Measurements from ENCODE around the gene SSR1.
A peak's percentile ranks its signal among the peaks of the same experiment; 100 is the strongest.

The SSR1 gene

GRCh38 chr6:7229376-7230326 lies 83.3 kb downstream of the SSR1 start:
- H3K27ac ChIP-seq: no peak overlapping the region
- no peak overlapping the region for H3K4me3 ChIP-seq (ENCODE audit: low read depth, low read length)
- peaks cover 92% of the 10 kb centered on the region for H3K36me3 ChIP-seq
- DNase-seq: no peak
- H3K27me3 ChIP-seq (ENCODE audit: insufficient read depth, low read depth, severe bottlenecking): no peaks in the 10 kb centered on the region
- TF ChIP-seq, protein P1, sequence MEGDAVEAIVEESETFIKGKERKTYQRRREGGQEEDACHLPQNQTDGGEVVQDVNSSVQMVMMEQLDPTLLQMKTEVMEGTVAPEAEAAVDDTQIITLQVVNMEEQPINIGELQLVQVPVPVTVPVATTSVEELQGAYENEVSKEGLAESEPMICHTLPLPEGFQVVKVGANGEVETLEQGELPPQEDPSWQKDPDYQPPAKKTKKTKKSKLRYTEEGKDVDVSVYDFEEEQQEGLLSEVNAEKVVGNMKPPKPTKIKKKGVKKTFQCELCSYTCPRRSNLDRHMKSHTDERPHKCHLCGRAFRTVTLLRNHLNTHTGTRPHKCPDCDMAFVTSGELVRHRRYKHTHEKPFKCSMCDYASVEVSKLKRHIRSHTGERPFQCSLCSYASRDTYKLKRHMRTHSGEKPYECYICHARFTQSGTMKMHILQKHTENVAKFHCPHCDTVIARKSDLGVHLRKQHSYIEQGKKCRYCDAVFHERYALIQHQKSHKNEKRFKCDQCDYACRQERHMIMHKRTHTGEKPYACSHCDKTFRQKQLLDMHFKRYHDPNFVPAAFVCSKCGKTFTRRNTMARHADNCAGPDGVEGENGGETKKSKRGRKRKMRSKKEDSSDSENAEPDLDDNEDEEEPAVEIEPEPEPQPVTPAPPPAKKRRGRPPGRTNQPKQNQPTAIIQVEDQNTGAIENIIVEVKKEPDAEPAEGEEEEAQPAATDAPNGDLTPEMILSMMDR (IDR thresholded peaks at IDR 0.05; ENCODE audit: low read depth, low read length): no peak
- H3K9me3 ChIP-seq (ENCODE audit: severe bottlenecking): no peaks in the 10 kb centered on the region

DNA sequence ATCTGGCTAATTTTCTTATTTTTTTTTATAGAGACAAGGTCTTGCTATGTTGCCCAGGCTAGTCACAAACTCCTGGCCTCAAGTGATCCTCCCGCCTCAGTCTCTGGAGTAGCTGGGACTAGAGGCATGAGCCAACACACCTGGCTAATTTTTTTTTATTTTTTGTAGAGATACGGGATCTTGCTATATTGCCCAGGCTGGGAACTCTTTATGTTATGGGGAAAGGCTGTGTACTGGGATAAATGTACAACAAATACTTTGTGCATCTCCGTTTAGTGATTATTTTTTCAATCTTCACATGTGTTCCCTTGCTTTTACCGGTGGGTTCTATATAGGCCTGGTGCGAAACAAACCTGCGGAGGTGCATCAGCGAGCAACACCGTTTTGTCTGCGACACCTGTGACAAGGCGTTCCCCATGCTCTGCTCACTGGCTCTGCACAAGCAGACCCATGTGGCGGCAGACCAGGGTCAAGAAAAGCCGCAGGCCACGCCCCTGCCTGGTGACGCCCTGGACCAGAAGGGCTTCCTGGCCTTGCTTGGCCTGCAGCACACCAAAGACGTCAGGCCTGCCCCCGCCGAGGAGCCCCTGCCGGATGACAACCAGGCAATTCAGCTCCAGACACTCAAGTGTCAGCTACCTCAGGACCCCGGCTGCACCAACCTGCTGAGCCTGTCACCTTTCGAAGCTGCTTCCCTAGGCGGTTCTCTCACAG lies 84.2 kb downstream of the SSR1 start:
- DNase-seq: no peak
- H3K4me3 ChIP-seq (ENCODE audit: low read depth, low read length): no peak overlapping the region
- no peaks in the 10 kb centered on the region for H3K9me3 ChIP-seq (ENCODE audit: severe bottlenecking)
- TF ChIP-seq, protein P1 (IDR thresholded peaks at IDR 0.05; ENCODE audit: low read depth, low read length): no peak
- peaks cover 90% of the 10 kb centered on the region for H3K36me3 ChIP-seq
- H3K27ac ChIP-seq: no peak overlapping the region
- no peaks in the 10 kb centered on the region for H3K27me3 ChIP-seq (ENCODE audit: insufficient read depth, low read depth, severe bottlenecking)

GRCh38 chr6:7224731-7225130 lies 88.3 kb downstream of the SSR1 start:
- TF ChIP-seq, protein P1 (IDR thresholded peaks at IDR 0.05; ENCODE audit: low read depth, low read length): no peak
- H3K4me3 ChIP-seq (ENCODE audit: low read depth, low read length): no peak overlapping the region
- H3K9me3 ChIP-seq (ENCODE audit: severe bottlenecking): no peaks in the 10 kb centered on the region
- no peak overlapping the region for H3K27ac ChIP-seq
- peaks cover 67% of the 10 kb centered on the region for H3K36me3 ChIP-seq
- DNase-seq: no peak
- H3K27me3 ChIP-seq (ENCODE audit: insufficient read depth, low read depth, severe bottlenecking): no peaks in the 10 kb centered on the region

DNA sequence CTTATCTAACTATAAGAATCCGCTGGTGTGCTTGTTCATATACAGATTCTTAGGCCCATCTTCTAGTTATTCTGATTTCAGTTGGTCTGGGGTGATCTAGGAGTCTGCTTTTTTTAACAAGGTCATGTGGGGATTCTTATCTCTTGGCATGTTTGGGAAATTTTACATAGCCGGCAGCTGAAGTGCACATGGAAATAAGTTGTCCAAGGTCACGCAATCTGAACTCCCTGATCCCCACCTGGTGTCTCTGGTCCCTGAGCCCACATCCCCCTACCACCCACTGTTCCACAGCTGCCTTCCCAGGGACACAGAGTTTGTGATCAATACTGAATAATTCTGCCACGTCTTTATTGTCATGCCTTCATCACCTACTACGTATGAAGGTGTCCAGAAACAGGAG lies 90.8 kb downstream of the SSR1 start:
- no peak overlapping the region for H3K4me3 ChIP-seq (ENCODE audit: low read depth, low read length)
- TF ChIP-seq, protein P1 (IDR thresholded peaks at IDR 0.05; ENCODE audit: low read depth, low read length): no peak
- H3K27me3 ChIP-seq (ENCODE audit: insufficient read depth, low read depth, severe bottlenecking): no peaks in the 10 kb centered on the region
- no peak for DNase-seq
- no peaks in the 10 kb centered on the region for H3K9me3 ChIP-seq (ENCODE audit: severe bottlenecking)
- H3K27ac ChIP-seq: no peak overlapping the region
- peaks cover 54% of the 10 kb centered on the region for H3K36me3 ChIP-seq

DNA sequence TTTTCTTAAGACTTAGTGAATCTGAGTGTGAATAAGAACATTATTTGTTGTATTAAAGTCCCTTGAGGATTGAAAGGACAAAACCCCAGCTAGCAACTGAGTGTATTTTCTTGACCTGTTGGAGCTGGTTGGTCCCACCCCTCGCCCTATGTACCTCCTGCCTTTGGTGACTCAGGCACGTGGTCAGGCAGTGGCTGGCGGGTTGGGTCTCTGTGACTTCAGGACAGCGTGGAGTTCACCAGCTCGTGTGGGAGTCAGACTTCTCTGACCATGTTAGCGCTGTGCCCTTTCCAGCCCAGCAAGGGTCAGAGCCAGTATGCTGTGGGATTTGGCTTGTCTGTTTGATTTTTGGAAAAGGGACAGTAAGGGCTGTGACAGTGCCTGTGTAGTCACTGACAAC lies 93.7 kb downstream of the SSR1 start:
- DNase-seq: no peak
- TF ChIP-seq, protein P1 (IDR thresholded peaks at IDR 0.05; ENCODE audit: low read depth, low read length): no peak
- peaks cover 54% of the 10 kb centered on the region for H3K36me3 ChIP-seq

More for the DNA sequence above, 93.7 kb downstream of the SSR1 start:
- H3K27ac ChIP-seq: peak overlapping the region; percentile 9; the same call in 1 of the 2 replicates
- H3K9me3 ChIP-seq (ENCODE audit: severe bottlenecking): no peaks in the 10 kb centered on the region
- H3K4me3 ChIP-seq (ENCODE audit: low read depth, low read length): no peak overlapping the region
- no peaks in the 10 kb centered on the region for H3K27me3 ChIP-seq (ENCODE audit: insufficient read depth, low read depth, severe bottlenecking)
